ENCODE measurements around the gene ZDHHC11.
"Not testable (repeated sequence)": the region's sequence is repeated elsewhere in the genome, so short reads cannot be mapped to it uniquely, and the experiment has no call there.

GRCh38 chr5:783881-784427 is 66.8 kb downstream of the ZDHHC11 start:
- TF ChIP-seq CTCF, POLR2A (IDR thresholded peaks at IDR 0.05): not testable (repeated sequence)
